ENCODE results near the gene AIG1. TPM values are rescaled to one million over a fixed set of nuclear protein-coding genes. Genes with fewer than 3 reads are reported as not detected.

The AIG1 gene
- total RNA-seq, 2 experiments from 2014 or later: 0.40 to 0.85 TPM

GRCh38 chr6:143205991-143206390 lies 145.3 kb downstream of the AIG1 start:
- Histone ChIP-seq H3K4me3 (ENCODE audit: low read depth, low read length, poor library complexity, severe bottlenecking) (no peak overlapping the region), H4K20me1 (ENCODE audit: insufficient read depth, low read length) (no peaks in the 10 kb centered on the region), H3K79me2 (ENCODE audit: insufficient read depth, low read depth, low read length) (no peaks in the 10 kb centered on the region), H3K9me3 (ENCODE audit: low read length) (no peaks in the 10 kb centered on the region), H3K4me2 (ENCODE audit: low read length) (no peak overlapping the region), H2AFZ (ENCODE audit: low read length) (no peak overlapping the region), H3K36me3 (ENCODE audit: insufficient read depth, low read length) (no peaks in the 10 kb centered on the region), H3K27ac (ENCODE audit: low read depth, low read length, poor library complexity, severe bottlenecking) (no peak overlapping the region), H3K4me1 (ENCODE audit: insufficient read depth, low read length, poor library complexity, severe bottlenecking) (no peaks in the 10 kb centered on the region), H3K9me2 (ENCODE audit: insufficient read depth, low read length) (no peaks in the 10 kb centered on the region)
- no peak for DNase-seq (ENCODE audit: low spot score)
- ChIA-PET CTCF (ENCODE audit: unreplicated experiment) (no interaction called here), POLR2A (no interaction called here)
- BruUV-seq (replicated peaks): no TSS peak
- TF ChIP-seq CTCF (conservative IDR thresholded peaks at IDR 0.05; ENCODE audit: low read length) (no peak), EZH2phosphoT487 (IDR thresholded peaks at IDR 0.05; ENCODE audit: borderline replicate concordance, low read depth, low read length) (no peak)
- intact Hi-C loops (cut with micrococcal nuclease; ENCODE audit: unreplicated experiment): no loop called here

DNA sequence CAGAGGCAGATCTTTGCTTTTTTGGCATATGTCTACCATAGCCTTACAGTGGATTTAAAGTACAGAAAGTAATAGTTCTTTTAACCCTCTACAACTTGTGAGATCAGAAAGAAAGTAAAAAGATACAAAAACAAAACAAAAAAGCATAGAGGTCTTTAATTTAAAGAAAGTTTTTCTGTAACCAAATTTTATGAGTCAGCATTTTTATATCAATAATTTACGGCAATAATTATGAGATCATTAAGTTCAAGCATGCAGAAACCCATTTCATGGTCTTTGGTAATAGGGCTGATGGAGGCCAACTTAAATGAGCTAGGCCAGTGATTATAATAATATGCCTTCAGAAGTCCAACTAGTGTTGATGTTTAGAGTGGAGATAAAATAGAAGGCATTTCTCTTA lies 145.9 kb downstream of the AIG1 start:
- no peaks in the 10 kb centered on the region for H3K9me2 ChIP-seq (ENCODE audit: insufficient read depth, low read length)
- TF ChIP-seq CTCF (conservative IDR thresholded peaks at IDR 0.05; ENCODE audit: low read length) (no peak), EZH2phosphoT487 (IDR thresholded peaks at IDR 0.05; ENCODE audit: borderline replicate concordance, low read depth, low read length) (no peak)
- H3K9me3 ChIP-seq (ENCODE audit: low read length): no peaks in the 10 kb centered on the region
- H3K4me3 ChIP-seq (ENCODE audit: low read depth, low read length, poor library complexity, severe bottlenecking): no peak overlapping the region
- H2AFZ ChIP-seq (ENCODE audit: low read length): no peak overlapping the region
- no peaks in the 10 kb centered on the region for H3K4me1 ChIP-seq (ENCODE audit: insufficient read depth, low read length, poor library complexity, severe bottlenecking)
- H3K27ac ChIP-seq (ENCODE audit: low read depth, low read length, poor library complexity, severe bottlenecking): no peak overlapping the region
- POLR2A ChIA-PET: no interaction called here
- no peak for DNase-seq (ENCODE audit: low spot score)
- CTCF ChIA-PET (ENCODE audit: unreplicated experiment): no interaction called here
- intact Hi-C loops (cut with micrococcal nuclease; ENCODE audit: unreplicated experiment): no loop called here
- no peaks in the 10 kb centered on the region for H4K20me1 ChIP-seq (ENCODE audit: insufficient read depth, low read length)
- no peak overlapping the region for H3K4me2 ChIP-seq (ENCODE audit: low read length)
- no peaks in the 10 kb centered on the region for H3K36me3 ChIP-seq (ENCODE audit: insufficient read depth, low read length)
- no TSS peak for BruUV-seq (replicated peaks)
- H3K79me2 ChIP-seq (ENCODE audit: insufficient read depth, low read depth, low read length): no peaks in the 10 kb centered on the region

DNA sequence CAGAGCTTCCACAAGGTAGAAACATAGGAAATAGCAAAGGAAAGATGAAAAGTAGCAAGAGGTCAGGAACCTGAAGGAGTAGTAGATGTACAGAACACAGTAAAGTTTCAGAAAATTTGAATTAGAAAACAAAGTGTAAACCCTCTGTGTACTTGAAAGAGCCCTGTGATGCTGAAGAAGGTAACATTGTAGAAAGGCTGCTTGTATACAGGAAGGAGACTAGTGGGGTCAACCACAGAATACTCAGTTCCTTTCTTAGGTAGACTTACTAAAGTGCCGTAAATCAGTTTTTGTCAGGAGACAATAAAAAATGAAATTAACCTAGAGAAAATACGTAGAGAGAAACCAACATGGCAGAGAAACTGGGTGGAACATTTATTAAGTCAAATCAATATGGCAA lies 149.7 kb downstream of the AIG1 start:
- no peaks in the 10 kb centered on the region for H3K9me3 ChIP-seq (ENCODE audit: low read length)
- H3K4me2 ChIP-seq (ENCODE audit: low read length): no peak overlapping the region
- no peaks in the 10 kb centered on the region for H4K20me1 ChIP-seq (ENCODE audit: insufficient read depth, low read length)
- DNase-seq (ENCODE audit: low spot score): no peak
- BruUV-seq (replicated peaks): no TSS peak
- ChIA-PET POLR2A (no interaction called here), CTCF (ENCODE audit: unreplicated experiment) (no interaction called here)
- no peak overlapping the region for H3K4me3 ChIP-seq (ENCODE audit: low read depth, low read length, poor library complexity, severe bottlenecking)
- no peaks in the 10 kb centered on the region for H3K36me3 ChIP-seq (ENCODE audit: insufficient read depth, low read length)
- intact Hi-C loops (cut with micrococcal nuclease; ENCODE audit: unreplicated experiment): no loop called here
- H3K4me1 ChIP-seq (ENCODE audit: insufficient read depth, low read length, poor library complexity, severe bottlenecking): no peaks in the 10 kb centered on the region
- TF ChIP-seq CTCF (conservative IDR thresholded peaks at IDR 0.05; ENCODE audit: low read length): no peak
- TF ChIP-seq EZH2phosphoT487 (IDR thresholded peaks at IDR 0.05; ENCODE audit: borderline replicate concordance, low read depth, low read length): no peak
- no peak overlapping the region for H3K27ac ChIP-seq (ENCODE audit: low read depth, low read length, poor library complexity, severe bottlenecking)
- no peaks in the 10 kb centered on the region for H3K9me2 ChIP-seq (ENCODE audit: insufficient read depth, low read length)
- H2AFZ ChIP-seq (ENCODE audit: low read length): no peak overlapping the region
- no peaks in the 10 kb centered on the region for H3K79me2 ChIP-seq (ENCODE audit: insufficient read depth, low read depth, low read length)
